Thyroid gland (tissue), 4 donors: ENCODE data around the gene GOLGA5.

Experiments
- POLR2A ChIP-seq, 2 donors: fragments of 450-650 bp; IDR thresholded peaks; one replicate each; pipeline ENCODE4 v1.6.1; 2017; ENCODE audit warnings: antibody characterized with exemption in 2 of 2, mild to moderate bottlenecking in 2 of 2, moderate library complexity in 1 of 2
- TF ChIP-seq, protein P1 (sequence below), 6 experiments: fragments of 200-600 bp in 3 of 6; fragments of 450-650 bp in 3 of 6; sonication (generic) in 3 of 6; IDR thresholded peaks; one replicate each; pipeline ENCODE4 v1.5.1; 2016 to 2019; ENCODE audit warnings: antibody characterized with exemption in 6 of 6, mild to moderate bottlenecking in 2 of 6, inconsistent platforms in 1 of 6, moderate library complexity in 1 of 6

DNA sequence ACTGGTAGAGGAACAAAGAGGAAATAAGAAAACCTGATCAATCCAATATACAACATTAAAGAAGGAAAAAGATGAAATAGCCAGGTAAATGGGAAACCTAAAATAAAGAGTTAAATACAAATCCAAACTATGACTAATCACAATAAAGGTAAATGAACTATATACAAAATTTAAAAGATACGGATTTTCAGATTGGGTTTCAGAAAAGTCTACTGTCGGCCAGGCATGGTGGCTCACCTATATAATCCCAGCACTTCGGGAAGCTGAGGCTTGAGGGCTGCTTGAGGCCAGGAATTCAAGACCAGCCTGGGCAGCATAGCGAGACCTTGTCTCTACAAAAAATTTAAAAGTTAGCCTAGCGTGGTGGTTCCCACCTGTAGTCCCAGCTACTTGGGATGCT is 89.0 kb downstream of the GOLGA5 start:
- TF ChIP-seq, protein P1, sequence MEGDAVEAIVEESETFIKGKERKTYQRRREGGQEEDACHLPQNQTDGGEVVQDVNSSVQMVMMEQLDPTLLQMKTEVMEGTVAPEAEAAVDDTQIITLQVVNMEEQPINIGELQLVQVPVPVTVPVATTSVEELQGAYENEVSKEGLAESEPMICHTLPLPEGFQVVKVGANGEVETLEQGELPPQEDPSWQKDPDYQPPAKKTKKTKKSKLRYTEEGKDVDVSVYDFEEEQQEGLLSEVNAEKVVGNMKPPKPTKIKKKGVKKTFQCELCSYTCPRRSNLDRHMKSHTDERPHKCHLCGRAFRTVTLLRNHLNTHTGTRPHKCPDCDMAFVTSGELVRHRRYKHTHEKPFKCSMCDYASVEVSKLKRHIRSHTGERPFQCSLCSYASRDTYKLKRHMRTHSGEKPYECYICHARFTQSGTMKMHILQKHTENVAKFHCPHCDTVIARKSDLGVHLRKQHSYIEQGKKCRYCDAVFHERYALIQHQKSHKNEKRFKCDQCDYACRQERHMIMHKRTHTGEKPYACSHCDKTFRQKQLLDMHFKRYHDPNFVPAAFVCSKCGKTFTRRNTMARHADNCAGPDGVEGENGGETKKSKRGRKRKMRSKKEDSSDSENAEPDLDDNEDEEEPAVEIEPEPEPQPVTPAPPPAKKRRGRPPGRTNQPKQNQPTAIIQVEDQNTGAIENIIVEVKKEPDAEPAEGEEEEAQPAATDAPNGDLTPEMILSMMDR (IDR thresholded peaks at IDR 0.05) = no peak
- no peak for TF ChIP-seq POLR2A (IDR thresholded peaks at IDR 0.05)
